ENCODE results near the gene AP4B1. TPM values are rescaled to one million over a fixed set of nuclear protein-coding genes. Genes with fewer than 3 reads are reported as not detected.

The AP4B1 gene
- total and polyA plus RNA-seq, 2 donors (not counting 1 experiment from before 2014, with no cell fraction given): 52.2 to 55.2 TPM

- Mint-ChIP-seq H3K4me3 (no peak overlapping the region), H3K27me3 (peaks cover 5% of the 10 kb centered on the region), H3K9me3 (ENCODE audit: insufficient read depth) (no peaks in the 10 kb centered on the region), H3K27ac (no peak overlapping the region), H3K4me1 (peaks cover 13% of the 10 kb centered on the region)
- ChIA-PET CTCF (interaction anchor here (0.7 to 1.7 kb wide), 2 partner anchors 19 to 1175 kb away, joined by 3 to 5 read pairs; partner anchors contain the start of gene DCLRE1B), POLR2A (no interaction called here)
- H3K27ac ChIP-seq (ENCODE audit: low read length in 2 of 2): no peak overlapping the region
- H3K9me3 ChIP-seq (ENCODE audit: control extremely low read depth in 1 of 3, control insufficient read depth in 2 of 3, insufficient read depth in 1 of 3, low read length in 2 of 3): no peaks in the 10 kb centered on the region
- peaks cover 0 to 5% (median 1%) of the 10 kb centered on the region in 4 experiments for H3K27me3 ChIP-seq (replicated peaks in 1 of 4; ENCODE audit: control extremely low read depth in 1 of 4, control insufficient read depth in 3 of 4, insufficient read depth in 4 of 4, low read length in 3 of 4)
- no peak overlapping the region for H3K4me2 ChIP-seq (replicated peaks; ENCODE audit: low read depth, low read length, poor library complexity, severe bottlenecking)
- WGBS (ENCODE audit: insufficient coverage): no CpG with 5 or more reads among the region's 2 CpGs
- intact Hi-C loops (cut with micrococcal nuclease): no loop called here
- ATAC-seq (ENCODE audit: low read depth) (no peak), DNase-seq (no peak)
- peaks cover 9 to 10% of the 10 kb centered on the region in 2 donors for H3K4me1 ChIP-seq (ENCODE audit: control insufficient read depth in 2 of 2, insufficient read depth in 2 of 2, low read length in 2 of 2)
- H3K4me3 ChIP-seq (ENCODE audit: control extremely low read depth in 1 of 5, extremely low read depth in 1 of 5, insufficient read depth in 1 of 5, low read depth in 2 of 5, low read length in 4 of 5): no peak overlapping the region
- H3K9ac ChIP-seq (ENCODE audit: low read length): no peak overlapping the region
- TF ChIP-seq CTCF (IDR thresholded peaks at IDR 0.05) (no peak), EZH2 (IDR thresholded peaks at IDR 0.05; ENCODE audit: borderline replicate concordance, insufficient read depth, low read depth, low read length, poor library complexity, severe bottlenecking) (no peak)
- H2AFZ ChIP-seq (ENCODE audit: insufficient read depth, low read depth, low read length, poor library complexity, severe bottlenecking): no peak overlapping the region
- no peaks in the 10 kb centered on the region for H3K79me2 ChIP-seq (ENCODE audit: control insufficient read depth, insufficient read depth, low read length)
- H3K36me3 ChIP-seq (replicated peaks in 1 of 2; ENCODE audit: control extremely low read depth in 1 of 2, control insufficient read depth in 1 of 2, extremely low read depth in 1 of 2, insufficient read depth in 2 of 2, low read length in 1 of 2): no peaks in the 10 kb centered on the region
- no peaks in the 10 kb centered on the region for H4K20me1 ChIP-seq (ENCODE audit: control insufficient read depth, insufficient read depth, low read length, poor library complexity, severe bottlenecking)
Measured at GRCh38 chr1:113924473-113924872, 19.9 kb upstream of the AP4B1 start.

GRCh38 chr1:113922957-113923356, 18.4 kb upstream of the AP4B1 start:
- intact Hi-C loops (cut with micrococcal nuclease): no loop called here
- Histone ChIP-seq H3K27ac (ENCODE audit: low read length in 2 of 2) (no peak overlapping the region), H3K79me2 (ENCODE audit: control insufficient read depth, insufficient read depth, low read length) (no peaks in the 10 kb centered on the region), H3K4me1 (ENCODE audit: control insufficient read depth in 2 of 2, insufficient read depth in 2 of 2, low read length in 2 of 2) (peaks cover 1 to 2% of the 10 kb centered on the region in 2 donors), H3K9me3 (ENCODE audit: control extremely low read depth in 1 of 3, control insufficient read depth in 2 of 3, insufficient read depth in 1 of 3, low read length in 2 of 3) (no peaks in the 10 kb centered on the region), H3K4me2 (replicated peaks; ENCODE audit: low read depth, low read length, poor library complexity, severe bottlenecking) (no peak overlapping the region), H4K20me1 (ENCODE audit: control insufficient read depth, insufficient read depth, low read length, poor library complexity, severe bottlenecking) (no peaks in the 10 kb centered on the region), H3K4me3 (ENCODE audit: control extremely low read depth in 1 of 5, extremely low read depth in 1 of 5, insufficient read depth in 1 of 5, low read depth in 2 of 5, low read length in 4 of 5) (no peak overlapping the region), H3K27me3 (replicated peaks in 1 of 4; ENCODE audit: control extremely low read depth in 1 of 4, control insufficient read depth in 3 of 4, insufficient read depth in 4 of 4, low read length in 3 of 4) (peaks cover 0 to 5% (median 1%) of the 10 kb centered on the region in 4 experiments), H3K9ac (ENCODE audit: low read length) (no peak overlapping the region), H3K36me3 (replicated peaks in 1 of 2; ENCODE audit: control extremely low read depth in 1 of 2, control insufficient read depth in 1 of 2, extremely low read depth in 1 of 2, insufficient read depth in 2 of 2, low read length in 1 of 2) (no peaks in the 10 kb centered on the region), H2AFZ (ENCODE audit: insufficient read depth, low read depth, low read length, poor library complexity, severe bottlenecking) (no peak overlapping the region)
- CTCF ChIA-PET: no interaction called here
- DNase-seq (no peak), ATAC-seq (ENCODE audit: low read depth) (no peak)
- H3K27me3 Mint-ChIP-seq: peaks cover 5% of the 10 kb centered on the region
- peaks cover 4% of the 10 kb centered on the region for H3K4me1 Mint-ChIP-seq
- H3K9me3 Mint-ChIP-seq (ENCODE audit: insufficient read depth): no peaks in the 10 kb centered on the region
- 100% methylated on average over 2 of the region's 4 CpGs for WGBS (ENCODE audit: insufficient coverage)
- H3K27ac Mint-ChIP-seq: no peak overlapping the region
- POLR2A ChIA-PET: no interaction called here
- H3K4me3 Mint-ChIP-seq: no peak overlapping the region
- no peak for TF ChIP-seq EZH2 (IDR thresholded peaks at IDR 0.05; ENCODE audit: borderline replicate concordance, insufficient read depth, low read depth, low read length, poor library complexity, severe bottlenecking)
- TF ChIP-seq CTCF (IDR thresholded peaks at IDR 0.05): no peak
